ENCODE data around the gene OLFML3. TPM values are rescaled to one million over a fixed set of nuclear protein-coding genes. Genes with fewer than 3 reads are reported as not detected.

The OLFML3 gene
- total RNA-seq, 1 donor from 2014 or later, result 239 TPM

DNA sequence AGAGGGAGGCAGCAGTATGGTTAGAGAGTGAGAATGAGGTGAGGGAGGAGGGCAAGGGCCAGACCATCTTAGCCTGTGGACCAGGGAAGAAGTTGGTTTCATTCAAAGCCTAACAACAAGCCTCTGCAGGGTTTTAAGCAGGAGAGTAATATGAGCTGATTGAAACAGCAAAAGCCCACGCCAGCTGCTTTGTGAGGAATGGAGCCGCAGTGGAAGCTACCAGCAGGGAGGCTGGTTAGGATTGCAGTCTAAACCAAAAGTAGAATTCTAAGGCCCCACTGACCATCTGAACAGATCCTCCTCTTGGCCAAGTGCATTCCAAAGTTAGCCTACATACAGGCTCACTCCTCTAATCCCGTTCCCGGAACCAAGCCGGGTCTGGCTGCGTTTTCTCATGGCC, 44.8 kb downstream of the OLFML3 start:
- peak; percentile 95 for DNase-seq (ENCODE audit: low read depth)

DNA sequence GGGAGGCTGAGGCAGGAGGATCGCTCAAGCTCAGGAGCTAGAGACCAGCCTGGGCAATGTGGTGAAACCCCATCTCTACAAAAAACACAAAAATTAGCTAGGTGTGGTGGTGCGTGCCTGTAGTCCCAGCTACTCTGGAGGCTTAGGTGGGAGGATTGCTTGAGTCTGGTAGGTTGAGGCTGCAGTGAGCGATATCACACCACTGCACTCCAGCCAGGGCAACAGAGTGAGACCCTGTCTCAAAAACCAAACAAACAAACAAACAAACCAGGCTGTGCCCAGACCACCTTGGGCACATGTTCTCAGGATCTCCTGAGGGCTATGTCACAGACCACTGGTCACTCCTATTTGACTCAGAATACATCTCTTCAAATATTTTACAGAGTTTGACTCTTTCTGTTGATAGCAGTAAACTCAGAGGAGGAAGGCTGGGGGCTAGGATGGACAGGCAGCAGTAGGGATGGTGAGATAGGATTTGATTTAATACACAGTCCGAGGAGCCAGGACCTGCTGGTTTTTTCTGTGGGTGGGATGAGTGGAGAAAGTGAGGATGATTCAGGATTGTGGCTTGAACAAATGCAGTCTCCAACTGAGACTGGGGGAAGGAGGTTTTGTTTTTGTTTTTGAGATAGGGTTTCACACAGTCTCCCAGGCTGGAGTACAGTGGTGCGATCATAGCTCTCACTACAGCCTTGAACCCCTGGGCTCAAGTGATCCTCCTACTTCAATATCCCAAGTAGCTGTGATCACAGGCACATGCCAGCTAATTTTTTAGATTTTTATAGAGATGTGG, 46.5 kb downstream of the OLFML3 start:
- peak; percentile 94 for DNase-seq (ENCODE audit: low read depth)

DNA sequence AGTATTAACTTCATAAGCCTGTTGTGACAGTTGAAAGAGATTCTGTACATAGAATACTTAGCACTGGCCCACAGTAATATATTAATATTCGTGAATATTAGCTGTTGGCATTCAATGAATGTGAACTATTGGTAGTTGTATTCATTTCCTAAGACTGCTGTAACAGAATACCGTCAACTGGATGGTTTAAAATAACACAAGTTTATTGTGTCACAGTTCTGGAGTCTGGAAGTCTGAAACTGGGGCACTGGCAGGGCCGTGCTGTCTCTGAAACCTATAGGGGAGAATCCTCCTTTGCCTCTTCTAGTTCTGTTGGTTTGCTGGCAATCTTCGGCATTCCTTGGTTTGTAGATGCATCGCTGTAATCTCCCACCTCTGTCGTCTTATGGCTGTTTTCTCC, 47.5 kb downstream of the OLFML3 start:
- DNase-seq (ENCODE audit: low read depth), result peak; percentile 83

Other genes with a start within 250 kb of the OLFML3 start
- 42.7 and 64.9 TPM in 2 replicates for gene PHTF1, start 220.0 kb upstream of the OLFML3 start, total RNA-seq
- 8.5 and 12.4 TPM in 2 replicates for gene RSBN1, start 167.0 kb upstream of the OLFML3 start, total RNA-seq
- gene PTPN22, start 107.8 kb upstream of the OLFML3 start, total RNA-seq, result 1.4 and 2.0 TPM in 2 replicates
- 0.37 and 4.4 TPM in 2 replicates for gene BCL2L15, start 91.9 kb upstream of the OLFML3 start, total RNA-seq
- gene AP4B1, start 74.7 kb upstream of the OLFML3 start, total RNA-seq, result 11.0 and 13.1 TPM in 2 replicates
- 4.2 and 5.3 TPM in 2 replicates for gene DCLRE1B, start 74.1 kb upstream of the OLFML3 start, total RNA-seq
- gene HIPK1, start 50.1 kb upstream of the OLFML3 start, total RNA-seq, result 45.0 and 71.9 TPM in 2 replicates
- gene SYT6, start 174.4 kb downstream of the OLFML3 start, total RNA-seq, result 1.0 and 1.4 TPM in 2 replicates

Measured in myocyte (in vitro differentiated cells).